Smooth muscle cell (in vitro differentiated cells): ENCODE data around the gene HDLBP. TPM values are rescaled to one million over a fixed set of nuclear protein-coding genes. Genes with fewer than 3 reads are reported as not detected.

Experiments
- DNase-seq: peaks from one replicate; lab custom pipeline; 2025; ENCODE audit not compliant: unreplicated experiment; lab: John Stamatoyannopoulos, UW
- H2AFZ ChIP-seq: fragments of 200-600 bp; sonication (generic); 2 replicates; pipeline ENCODE4 v1.6.0; 2016; ENCODE audit warnings: antibody characterized with exemption, low read depth, mild to moderate bottlenecking
- H3F3A ChIP-seq: fragments of 200-600 bp; sonication (generic); 2 replicates; pipeline ENCODE4 v1.6.0; 2017; ENCODE audit warnings: antibody characterized with exemption, low read depth
- H3K27ac ChIP-seq: fragments of 200-600 bp; sonication (generic); 2 replicates; pipeline ENCODE4 v1.5.1; 2016; ENCODE audit warnings: low read depth, mild to moderate bottlenecking
- H3K27me3 ChIP-seq: fragments of 200-600 bp; sonication (generic); 2 replicates; pipeline ENCODE4 v1.6.1; 2016; ENCODE audit warnings: low read depth, mild to moderate bottlenecking
- H3K36me3 ChIP-seq: fragments of 200-600 bp; sonication (generic); 2 replicates; pipeline ENCODE4 v1.5.1; 2016; ENCODE audit warnings: low read depth
- H3K4me1 ChIP-seq: fragments of 200-600 bp; sonication (generic); 2 replicates; pipeline ENCODE4 v1.5.1; 2016; ENCODE audit warnings: low read depth
- H3K4me2 ChIP-seq: fragments of 200-600 bp; sonication (generic); 2 replicates; pipeline ENCODE4 v1.6.0; 2016; ENCODE audit warnings: mild to moderate bottlenecking
- H3K4me3 ChIP-seq: fragments of 200-600 bp; sonication (generic); 2 replicates; pipeline ENCODE4 v1.5.1; 2016; ENCODE audit warnings: mild to moderate bottlenecking
- H3K79me2 ChIP-seq: fragments of 200-600 bp; sonication (generic); 2 replicates; pipeline ENCODE4 v1.6.0; 2016; ENCODE audit warnings: low read depth, mild to moderate bottlenecking
- H3K9ac ChIP-seq: fragments of 200-600 bp; sonication (generic); 2 replicates; pipeline ENCODE4 v1.6.0; 2016; ENCODE audit warnings: low read depth
- H3K9me3 ChIP-seq: fragments of 200-600 bp; sonication (generic); replicated peaks from 2 replicates; pipeline ENCODE4 v1.5.1; 2016; ENCODE audit warnings: low read depth
- H4K20me1 ChIP-seq: fragments of 200-600 bp; sonication (generic); 2 replicates; pipeline ENCODE4 v1.6.0; 2016; ENCODE audit warnings: low read depth
- WGBS: methylation state at CpG from one replicate; pipeline ENCODE4 v1.1.7; 2016; ENCODE audit warnings: low lambda C conversion rate; 5-methylcytosine and 5-hydroxymethylcytosine counted together
- polyA plus RNA-seq: library from polyadenylated mRNA; unstranded; fragments of >200 nt; fragmentation: Nextera tagmentation; extraction: Ambion mirVana; gene quantifications from 2 replicates; pipeline ENCODE4 v1.2.1, GENCODE V29; 2016
- total RNA-seq: library from RNA; depleted of rRNA; stranded (reverse); fragments of >200 nt; gene quantifications from 2 replicates; pipeline ENCODE4 v1.2.3, GENCODE V29; 2014
- TF ChIP-seq, protein P1 (sequence below): fragments of 200-600 bp; sonication (generic); IDR thresholded peaks from 2 replicates; pipeline ENCODE4 v1.5.1; 2017; ENCODE audit warnings: borderline replicate concordance, mild to moderate bottlenecking, antibody characterized with exemption; ENCODE audit not compliant: insufficient read depth, poor library complexity, severe bottlenecking

HDLBP gene
- total and polyA plus RNA-seq, 2 experiments from 2014 or later = 504 to 545 TPM

DNA sequence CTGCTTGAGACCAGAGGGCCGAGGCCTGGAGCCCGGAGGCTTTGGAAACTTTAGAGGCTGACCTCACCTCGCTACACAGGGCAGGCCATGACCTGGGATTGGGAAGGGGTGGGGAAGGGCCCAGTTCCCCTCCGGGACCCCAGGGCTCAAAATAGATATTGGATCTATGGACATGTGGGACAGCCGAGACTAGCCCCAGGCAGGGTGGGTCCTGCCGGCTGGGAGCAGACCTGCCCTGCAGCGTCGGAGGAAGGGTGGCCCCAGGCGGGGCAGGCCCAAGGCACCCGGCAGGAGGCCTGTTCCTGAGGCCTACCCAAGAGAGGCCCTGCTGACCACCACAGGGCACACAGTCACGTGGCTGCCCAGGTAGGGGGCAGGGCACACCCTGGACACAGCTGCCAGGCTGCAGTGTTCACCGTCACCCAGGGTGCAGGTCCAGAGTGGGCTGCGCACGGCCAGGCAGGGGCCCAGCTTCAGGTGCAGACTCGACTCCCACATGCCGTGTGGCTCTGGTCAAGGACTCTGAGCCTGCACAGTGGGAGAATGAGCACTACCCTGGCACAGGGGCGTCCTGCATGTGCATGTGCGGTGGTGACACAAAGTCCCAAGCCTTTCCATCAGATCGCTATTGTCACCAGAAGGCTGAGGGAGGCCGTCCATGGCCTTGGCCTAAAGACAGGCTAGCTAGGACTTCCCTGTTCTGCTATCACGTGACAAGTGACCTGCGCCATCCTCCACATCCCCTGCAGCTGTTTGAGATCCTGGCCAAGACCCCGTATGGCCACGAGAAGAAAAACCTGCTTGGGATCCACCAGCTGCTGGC, 113.8 kb downstream of the HDLBP start:
- Histone ChIP-seq H3K79me2 (no peaks in the 10 kb centered on the region), H4K20me1 (no peaks in the 10 kb centered on the region), H3K27ac (no peak overlapping the region), H3K4me3 (no peak overlapping the region), H3K4me1 (no peaks in the 10 kb centered on the region), H3K4me2 (no peak overlapping the region), H2AFZ (no peak overlapping the region), H3K27me3 (no peaks in the 10 kb centered on the region), H3K36me3 (no peaks in the 10 kb centered on the region), H3K9ac (no peak overlapping the region), H3K9me3 (no peaks in the 10 kb centered on the region), H3F3A (no peaks in the 10 kb centered on the region)
- 92% methylated on average over 24 of the region's 24 CpGs for WGBS
- DNase-seq = no peak
- TF ChIP-seq, protein P1, sequence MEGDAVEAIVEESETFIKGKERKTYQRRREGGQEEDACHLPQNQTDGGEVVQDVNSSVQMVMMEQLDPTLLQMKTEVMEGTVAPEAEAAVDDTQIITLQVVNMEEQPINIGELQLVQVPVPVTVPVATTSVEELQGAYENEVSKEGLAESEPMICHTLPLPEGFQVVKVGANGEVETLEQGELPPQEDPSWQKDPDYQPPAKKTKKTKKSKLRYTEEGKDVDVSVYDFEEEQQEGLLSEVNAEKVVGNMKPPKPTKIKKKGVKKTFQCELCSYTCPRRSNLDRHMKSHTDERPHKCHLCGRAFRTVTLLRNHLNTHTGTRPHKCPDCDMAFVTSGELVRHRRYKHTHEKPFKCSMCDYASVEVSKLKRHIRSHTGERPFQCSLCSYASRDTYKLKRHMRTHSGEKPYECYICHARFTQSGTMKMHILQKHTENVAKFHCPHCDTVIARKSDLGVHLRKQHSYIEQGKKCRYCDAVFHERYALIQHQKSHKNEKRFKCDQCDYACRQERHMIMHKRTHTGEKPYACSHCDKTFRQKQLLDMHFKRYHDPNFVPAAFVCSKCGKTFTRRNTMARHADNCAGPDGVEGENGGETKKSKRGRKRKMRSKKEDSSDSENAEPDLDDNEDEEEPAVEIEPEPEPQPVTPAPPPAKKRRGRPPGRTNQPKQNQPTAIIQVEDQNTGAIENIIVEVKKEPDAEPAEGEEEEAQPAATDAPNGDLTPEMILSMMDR = no peak

DNA sequence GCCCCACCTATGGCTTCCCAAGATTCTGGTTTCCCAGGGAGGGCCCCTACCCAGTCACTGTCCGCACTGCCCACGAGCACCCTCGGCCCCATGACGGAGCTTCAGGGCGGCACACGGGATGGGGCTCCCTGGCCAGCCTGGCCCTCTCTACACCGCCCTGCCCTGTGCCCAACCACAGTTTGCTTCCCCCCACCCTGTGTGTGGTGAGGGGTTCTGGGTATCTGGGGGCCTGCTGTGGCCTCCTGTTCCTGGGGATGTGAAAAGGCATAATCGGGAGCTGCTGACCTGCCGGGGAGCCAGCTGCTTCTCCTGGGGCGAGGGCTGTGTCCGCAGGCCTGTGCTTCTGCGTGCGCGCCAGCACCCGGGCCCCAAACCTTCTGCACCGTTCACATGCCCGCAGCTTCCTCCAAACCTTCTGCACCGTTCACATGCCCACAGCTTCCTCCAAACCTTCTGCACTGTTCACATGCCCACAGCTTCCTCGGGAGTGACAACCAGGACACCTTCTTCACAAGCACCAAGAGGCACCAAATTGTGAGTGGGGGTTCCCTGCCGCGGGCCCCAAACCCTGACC, 114.6 kb downstream of the HDLBP start:
- no peaks in the 10 kb centered on the region for H3K79me2 ChIP-seq
- H4K20me1 ChIP-seq = no peaks in the 10 kb centered on the region
- H3K9ac ChIP-seq = no peak overlapping the region
- DNase-seq = no peak
- TF ChIP-seq, protein P1 = no peak
- H3K27ac ChIP-seq = no peak overlapping the region
- no peaks in the 10 kb centered on the region for H3K27me3 ChIP-seq
- H3K4me2 ChIP-seq = no peak overlapping the region
- no peak overlapping the region for H3K4me3 ChIP-seq
- WGBS = 92% methylated on average over 21 of the region's 21 CpGs
- no peaks in the 10 kb centered on the region for H3K4me1 ChIP-seq
- no peaks in the 10 kb centered on the region for H3K36me3 ChIP-seq
- no peaks in the 10 kb centered on the region for H3K9me3 ChIP-seq
- no peak overlapping the region for H2AFZ ChIP-seq
- H3F3A ChIP-seq = no peaks in the 10 kb centered on the region

DNA sequence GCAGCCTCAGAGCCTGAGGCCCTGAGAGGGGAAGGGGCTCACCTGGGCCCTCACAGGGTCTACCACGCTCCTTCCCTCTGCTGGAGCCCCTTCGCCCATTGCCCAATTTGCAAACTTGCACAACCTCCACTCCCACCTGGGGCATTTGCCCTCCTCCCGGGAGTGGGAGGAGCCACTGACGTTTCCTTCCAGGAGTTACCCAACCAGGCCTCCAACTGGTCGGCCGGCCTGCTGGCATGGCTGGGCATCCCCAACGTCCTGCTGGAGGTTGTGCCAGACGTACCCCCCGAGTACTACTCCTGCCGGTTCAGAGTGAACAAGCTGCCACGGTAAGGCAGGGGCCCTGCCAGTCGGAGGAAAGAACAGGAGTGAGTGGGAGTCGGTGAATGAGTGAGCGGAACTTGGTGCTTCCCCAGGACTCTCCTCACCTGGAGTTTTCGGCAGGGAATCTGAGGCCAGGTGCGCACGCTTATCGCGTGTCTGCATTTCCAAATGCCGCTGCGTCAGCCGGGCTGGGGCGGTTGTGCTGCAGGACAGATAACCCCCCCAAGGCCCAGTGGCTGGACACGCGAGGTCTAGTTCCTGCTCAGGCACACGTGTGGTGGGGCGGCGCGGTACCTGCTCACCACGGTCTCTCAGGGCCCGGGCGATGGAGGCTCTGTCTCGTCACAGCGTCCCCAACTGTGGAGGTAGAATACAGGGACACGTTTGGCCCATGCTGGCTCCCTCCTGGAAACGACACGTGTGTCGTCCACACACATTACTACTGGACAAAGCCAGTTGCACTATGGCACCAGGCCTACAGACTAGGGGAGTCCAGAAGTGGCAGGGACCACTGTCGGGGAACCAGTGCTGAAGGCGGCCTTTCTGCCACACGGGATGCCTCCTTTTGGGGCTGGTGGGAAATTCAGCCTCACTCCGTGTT, 115.3 kb downstream of the HDLBP start:
- H3K4me1 ChIP-seq = no peaks in the 10 kb centered on the region
- 85% methylated on average over 42 of the region's 42 CpGs for WGBS

More for the DNA sequence above, 115.3 kb downstream of the HDLBP start:
- H3K9ac ChIP-seq = no peak overlapping the region
- H3K36me3 ChIP-seq = no peaks in the 10 kb centered on the region
- no peak overlapping the region for H3K4me2 ChIP-seq
- no peaks in the 10 kb centered on the region for H3K79me2 ChIP-seq
- H2AFZ ChIP-seq = no peak overlapping the region
- H3K4me3 ChIP-seq = no peak overlapping the region
- no peak for DNase-seq
- H3K27ac ChIP-seq = no peak overlapping the region
- no peaks in the 10 kb centered on the region for H4K20me1 ChIP-seq
- no peaks in the 10 kb centered on the region for H3F3A ChIP-seq
- TF ChIP-seq, protein P1 = no peak
- no peaks in the 10 kb centered on the region for H3K27me3 ChIP-seq
- H3K9me3 ChIP-seq = no peaks in the 10 kb centered on the region
